Esophagus muscularis mucosa (tissue), 4 donors: ENCODE measurements around the gene FBXO2. TPM values are rescaled to one million over a fixed set of nuclear protein-coding genes. Genes with fewer than 3 reads are reported as not detected.

Experiments
- DNase-seq: peaks from one replicate; pipeline ENCODE4 v3.0.0-alpha.2; 2017; ENCODE audit errors: extremely low spot score
- H3K27ac ChIP-seq, 4 donors: fragments of 200-600 bp; sonication (generic); replicated peaks in 1 of 4; 1 replicate in 3 of 4; 2 replicates in 1 of 4; pipeline ENCODE4 v1.5.1; 2016 to 2019; ENCODE audit warnings: mild to moderate bottlenecking in 1 of 4
- H3K27me3 ChIP-seq, 4 donors: fragments of 200-600 bp; sonication (generic); one replicate each; pipeline versions ENCODE4 v1.5.1 to v1.6.0; 2016 to 2019
- H3K36me3 ChIP-seq, 4 donors: fragments of 200-600 bp; sonication (generic); one replicate each; pipeline ENCODE4 v1.5.1; 2016 to 2019
- H3K4me1 ChIP-seq, 4 donors: fragments of 200-600 bp; sonication (generic); one replicate each; pipeline ENCODE4 v1.5.1; 2016 to 2019
- H3K4me3 ChIP-seq, 4 donors: fragments of 200-600 bp; sonication (generic); 1 replicate in 2 of 4; 2 replicates in 2 of 4; pipeline ENCODE4 v1.5.1; 2016 to 2019; ENCODE audit warnings: mild to moderate bottlenecking in 4 of 4, moderate library complexity in 1 of 4
- H3K9me3 ChIP-seq, 4 donors: fragments of 200-600 bp; sonication (generic); 1 replicate in 3 of 4; 2 replicates in 1 of 4; pipeline ENCODE4 v1.5.1; 2016 to 2019
- EP300 ChIP-seq: sonication (generic); formaldehyde crosslinking; IDR thresholded peaks from one replicate; pipeline ENCODE4 v1.6.1; 2017; ENCODE audit warnings: antibody characterized with exemption
- POLR2A ChIP-seq: fragments of 450-650 bp; IDR thresholded peaks from one replicate; pipeline ENCODE4 v1.6.1; 2017; ENCODE audit warnings: antibody characterized with exemption, moderate library complexity, mild to moderate bottlenecking, low read depth
- POLR2AphosphoS5 ChIP-seq, 2 donors: sonication (generic); formaldehyde crosslinking; IDR thresholded peaks; one replicate each; pipeline ENCODE4 v1.6.1; 2017; ENCODE audit warnings: antibody characterized with exemption in 2 of 2
- WGBS: methylation state at CpG from one replicate; pipeline ENCODE4 v1.1.5; 2018; 5-methylcytosine and 5-hydroxymethylcytosine counted together
- intact Hi-C: fragments of 100-400 bp; cut with DNase I; formaldehyde crosslinking; loops from one replicate; pipeline ENCODE4 v1.15.1; 2023
- total RNA-seq, 4 donors: library from RNA; depleted of rRNA; stranded (reverse); fragments of >200 nt; gene quantifications; one replicate each; pipeline versions ENCODE4 v1.1.0 to v1.2.1, GENCODE V29; 2016
- TF ChIP-seq, protein P1 (sequence below), 3 experiments: fragments of 200-600 bp in 2 of 3; fragments of 450-650 bp in 1 of 3; sonication (generic) in 2 of 3; IDR thresholded peaks; one replicate each; pipeline ENCODE4 v1.5.1; 2017 to 2019; ENCODE audit warnings: antibody characterized with exemption in 3 of 3, mild to moderate bottlenecking in 2 of 3, moderate library complexity in 1 of 3

Gene FBXO2
- total RNA-seq, 4 donors from 2014 or later = 3.1 to 12.0 (median 8.3) TPM

DNA sequence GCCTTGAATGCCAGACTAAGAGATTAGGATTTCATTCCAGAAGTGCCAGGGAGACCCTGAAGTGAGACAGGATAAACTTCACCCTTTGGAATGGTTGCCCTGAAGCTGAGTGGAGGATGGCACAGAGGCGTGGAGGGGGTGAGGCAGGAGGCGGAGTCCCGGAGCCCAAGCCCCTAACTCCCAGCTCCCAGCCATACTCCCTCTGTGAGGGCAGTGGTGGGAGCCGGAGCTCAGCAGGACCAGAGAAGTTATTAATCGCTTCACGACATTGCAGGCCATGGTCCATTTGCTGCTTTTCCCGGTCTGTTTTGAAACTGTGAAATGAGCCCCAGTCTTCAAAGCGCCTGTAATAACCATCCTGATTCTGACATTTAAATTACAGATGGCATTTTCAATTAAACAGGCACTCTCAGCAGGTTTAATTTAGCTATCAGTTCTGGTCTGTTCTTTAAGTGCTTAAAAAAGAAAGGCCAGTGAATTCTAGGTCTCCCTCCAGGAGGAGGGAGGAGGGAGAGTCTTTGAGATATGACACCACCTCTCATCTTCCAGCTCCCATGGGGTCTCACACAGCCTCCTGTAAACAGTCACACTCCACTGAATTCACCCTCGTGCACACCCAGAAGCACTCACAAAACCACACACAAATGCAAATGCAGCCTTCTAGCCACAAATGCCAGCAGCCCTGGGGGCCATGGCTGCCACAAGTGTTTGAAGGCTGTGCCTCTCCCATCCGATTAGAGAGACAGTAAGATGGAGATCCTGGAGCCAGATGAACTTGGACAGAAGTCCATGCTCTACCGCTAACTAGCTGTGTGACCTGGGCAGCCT is 19.6 kb downstream of the FBXO2 start:
- intact Hi-C loops = no loop called here

DNA sequence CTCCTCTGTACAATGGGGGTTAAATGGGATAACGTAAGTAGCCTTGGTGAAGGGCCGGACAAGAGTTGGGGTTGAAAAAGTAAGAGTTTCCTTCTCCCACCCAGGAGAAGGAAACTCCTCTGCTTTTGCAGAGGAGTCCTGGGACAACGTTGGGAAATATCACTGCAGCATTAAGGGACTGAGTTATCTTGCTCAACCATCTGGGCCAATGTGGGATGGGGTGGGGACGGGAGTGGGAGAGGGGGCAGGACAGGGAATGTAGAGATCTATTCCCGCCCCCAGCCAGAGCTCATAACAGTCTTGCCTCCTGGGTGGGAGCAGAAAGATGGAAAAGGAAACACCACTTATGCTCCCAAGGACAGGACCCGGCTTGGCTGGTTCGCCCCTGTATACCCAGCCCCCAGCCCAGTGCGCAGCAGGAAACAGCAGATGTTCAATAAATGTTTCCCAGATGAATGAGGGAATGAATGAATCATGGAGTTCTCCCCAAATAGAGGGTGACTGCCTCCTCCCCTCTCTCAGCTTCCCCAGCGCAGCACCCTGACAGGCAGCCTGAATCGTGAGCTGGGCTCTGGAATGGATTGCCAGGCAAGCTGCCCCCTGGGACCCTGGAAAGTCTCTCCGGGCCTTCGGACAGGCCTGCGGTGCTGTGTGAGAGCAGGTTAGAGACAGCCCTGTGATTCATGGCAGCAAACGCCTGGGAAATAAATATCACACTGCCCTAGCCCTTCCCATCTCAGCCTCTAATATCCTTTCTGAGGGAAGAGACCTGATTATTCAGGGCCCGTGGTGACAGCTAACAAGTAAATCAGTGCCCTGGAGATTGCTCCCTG is 24.8 kb downstream of the FBXO2 start:
- TF ChIP-seq, protein P1, sequence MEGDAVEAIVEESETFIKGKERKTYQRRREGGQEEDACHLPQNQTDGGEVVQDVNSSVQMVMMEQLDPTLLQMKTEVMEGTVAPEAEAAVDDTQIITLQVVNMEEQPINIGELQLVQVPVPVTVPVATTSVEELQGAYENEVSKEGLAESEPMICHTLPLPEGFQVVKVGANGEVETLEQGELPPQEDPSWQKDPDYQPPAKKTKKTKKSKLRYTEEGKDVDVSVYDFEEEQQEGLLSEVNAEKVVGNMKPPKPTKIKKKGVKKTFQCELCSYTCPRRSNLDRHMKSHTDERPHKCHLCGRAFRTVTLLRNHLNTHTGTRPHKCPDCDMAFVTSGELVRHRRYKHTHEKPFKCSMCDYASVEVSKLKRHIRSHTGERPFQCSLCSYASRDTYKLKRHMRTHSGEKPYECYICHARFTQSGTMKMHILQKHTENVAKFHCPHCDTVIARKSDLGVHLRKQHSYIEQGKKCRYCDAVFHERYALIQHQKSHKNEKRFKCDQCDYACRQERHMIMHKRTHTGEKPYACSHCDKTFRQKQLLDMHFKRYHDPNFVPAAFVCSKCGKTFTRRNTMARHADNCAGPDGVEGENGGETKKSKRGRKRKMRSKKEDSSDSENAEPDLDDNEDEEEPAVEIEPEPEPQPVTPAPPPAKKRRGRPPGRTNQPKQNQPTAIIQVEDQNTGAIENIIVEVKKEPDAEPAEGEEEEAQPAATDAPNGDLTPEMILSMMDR (IDR thresholded peaks at IDR 0.05) = no peak
- TF ChIP-seq EP300 (no peak), POLR2A (no peak)
- WGBS = 50% methylated on average over 14 of the region's 15 CpGs
- Histone ChIP-seq H3K36me3 (no peaks in the 10 kb centered on the region), H3K9me3 (no peaks in the 10 kb centered on the region), H3K4me3 (no peak overlapping the region), H3K4me1 (no peaks in the 10 kb centered on the region), H3K27ac (no peak overlapping the region), H3K27me3 (peaks cover 0 to 84% (median 3%) of the 10 kb centered on the region in 4 donors)
- intact Hi-C loops = no loop called here
- no peak for DNase-seq

More for the DNA sequence above, 19.6 kb downstream of the FBXO2 start:
- no peak overlapping the region for H3K4me3 ChIP-seq
- H3K27ac ChIP-seq = no peak overlapping the region
- H3K27me3 ChIP-seq = peaks cover 0 to 69% (median 1%) of the 10 kb centered on the region in 4 donors
- H3K4me1 ChIP-seq = no peaks in the 10 kb centered on the region
- WGBS = 74% methylated on average over 11 of the region's 11 CpGs
- H3K9me3 ChIP-seq = no peaks in the 10 kb centered on the region
- H3K36me3 ChIP-seq = no peaks in the 10 kb centered on the region
- TF ChIP-seq POLR2AphosphoS5 (IDR thresholded peaks at IDR 0.05) = no peak
- TF ChIP-seq POLR2A = no peak
- no peak for TF ChIP-seq EP300
- TF ChIP-seq, protein P1 (IDR thresholded peaks at IDR 0.05) = no peak
- no peak for DNase-seq

DNA sequence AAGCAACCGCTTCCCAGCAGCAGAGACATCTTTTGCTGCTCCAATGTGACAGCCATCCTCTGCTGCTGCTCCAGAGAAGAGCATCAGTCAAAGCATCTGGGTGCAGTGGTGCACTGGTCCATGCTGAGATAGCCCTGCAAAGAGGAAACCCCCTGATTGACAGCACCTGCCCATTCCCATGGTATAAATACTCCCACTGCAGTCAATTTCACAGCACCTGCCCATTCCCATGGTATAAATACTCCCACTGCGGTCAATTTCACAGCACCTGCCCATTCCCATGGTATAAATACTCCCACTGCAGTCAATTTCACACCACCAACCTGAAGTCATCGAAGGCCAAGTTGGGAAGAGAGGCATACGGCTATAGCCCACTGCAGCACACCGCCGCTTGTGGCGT is 25.5 kb downstream of the FBXO2 start:
- H3K4me3 ChIP-seq = no peak overlapping the region
- TF ChIP-seq POLR2AphosphoS5 (IDR thresholded peaks at IDR 0.05) (no peak), POLR2A (no peak), EP300 (no peak)
- TF ChIP-seq, protein P1 (IDR thresholded peaks at IDR 0.05) = no peak
- H3K9me3 ChIP-seq = no peaks in the 10 kb centered on the region
- H3K27ac ChIP-seq = no peak overlapping the region
- intact Hi-C loops = no loop called here
- peaks cover 0 to 81% (median 3%) of the 10 kb centered on the region in 4 donors for H3K27me3 ChIP-seq
- no peaks in the 10 kb centered on the region for H3K36me3 ChIP-seq
- 95% methylated on average over 7 of the region's 7 CpGs for WGBS
- H3K4me1 ChIP-seq = no peaks in the 10 kb centered on the region
- no peak for DNase-seq

DNA sequence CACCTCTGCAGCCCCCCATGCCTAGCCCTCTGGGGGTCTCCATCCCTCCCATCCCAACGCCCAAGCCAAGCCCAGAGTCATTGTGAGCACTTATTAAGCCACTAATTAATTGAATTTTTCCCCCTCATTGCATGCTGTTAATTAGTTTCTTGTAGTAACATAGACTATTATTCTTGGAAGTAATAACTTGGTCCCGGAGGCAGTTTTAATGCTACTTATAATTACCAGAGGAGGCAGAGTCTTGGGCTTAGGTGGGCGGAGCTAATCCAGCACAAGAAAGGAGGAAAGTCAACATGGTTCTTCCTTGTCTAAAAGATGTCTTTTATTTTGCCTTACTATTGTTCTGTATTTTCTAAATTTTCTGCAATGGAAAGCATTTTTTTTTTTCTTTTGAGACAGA is 27.7 kb downstream of the FBXO2 start:
- H3K4me1 ChIP-seq = no peaks in the 10 kb centered on the region
- TF ChIP-seq POLR2A (no peak), EP300 (no peak), POLR2AphosphoS5 (IDR thresholded peaks at IDR 0.05) (no peak)
- TF ChIP-seq, protein P1 (IDR thresholded peaks at IDR 0.05) = no peak
- H3K27me3 ChIP-seq = peaks cover 0 to 82% (median 3%) of the 10 kb centered on the region in 4 donors
- intact Hi-C loops = no loop called here
- H3K4me3 ChIP-seq = no peak overlapping the region
- H3K9me3 ChIP-seq = no peaks in the 10 kb centered on the region
- DNase-seq = no peak
- no peak overlapping the region for H3K27ac ChIP-seq
- 83% methylated on average over 3 of the region's 3 CpGs for WGBS
- no peaks in the 10 kb centered on the region for H3K36me3 ChIP-seq
